K562 (cell line): ENCODE data around the gene VDAC2. TPM values are rescaled to one million over a fixed set of nuclear protein-coding genes. Genes with fewer than 3 reads are reported as not detected.

ENCODE experiments used
- ATAC-seq: fragments of 200-7000 bp; cut with Tn5 transposase; 3 replicates; pipeline ENCODE4 v1.9.1; 2020; ENCODE audit warnings: moderate library complexity
- BruUV-seq: library from RNA; stranded (reverse); fragments of 400-500 nt; replicated peaks from 2 replicates; lab custom pipeline; 2021; lab: Mats Ljungman, UMichigan
- CTCF ChIA-PET: fragments of 300-600 bp; formaldehyde crosslinking; extraction: SDS; loops from one replicate; lab custom pipeline; 2021; ENCODE audit warnings: low intra/inter-chr PET ratio; lab: Yijun Ruan, JAX
- POLR2A ChIA-PET: fragments of 300-600, 350-650 bp; sonication (Branson Sonifier 250); formaldehyde crosslinking; extraction: SDS; loops from one replicate; lab custom pipeline; 2021; ENCODE audit warnings: antibody characterized with exemption, inconsistent platforms; lab: Yijun Ruan, JAX
- DNase-seq, 4 experiments: peaks; one replicate each; pipeline versions ENCODE4 v3.0.0 to v3.0.0-alpha.2; 2011 to 2018; ENCODE audit warnings: low spot score in 3 of 4, mixed read lengths in 3 of 4; ENCODE audit errors: extremely low read depth in 1 of 4
- FAIRE-seq: peaks from 2 replicates; lab custom pipeline; 2011; peaks lifted over from hg19 to GRCh38; lab: Jason Lieb, UNC
- H2AFZ ChIP-seq: 2 replicates; pipeline ENCODE4 v1.6.0; 2011; ENCODE audit warnings: low read depth, low read length, control low read depth, inconsistent platforms
- H3K27ac ChIP-seq: fragments of 200-600 bp; 3 replicates; pipeline ENCODE4 v1.8.0; 2011; ENCODE audit warnings: low read depth, mild to moderate bottlenecking, control low read depth, inconsistent platforms, low read length, moderate library complexity, mixed read lengths; ENCODE audit errors: extremely low read depth
- H3K27me3 ChIP-seq, 2 experiments: fragments of 300-600 bp in 1 of 2; 2 replicates in 1 of 2; 3 replicates in 1 of 2; pipeline versions ENCODE4 v1.6.0 to v1.8.0; 2011; ENCODE audit warnings: inconsistent platforms in 2 of 2, low read length in 2 of 2, mild to moderate bottlenecking in 1 of 2, mixed read lengths in 1 of 2, moderate library complexity in 1 of 2; ENCODE audit not compliant: control insufficient read depth in 2 of 2, insufficient read depth in 2 of 2
- H3K36me3 ChIP-seq: fragments of 300-600 bp; 3 replicates; pipeline ENCODE4 v1.8.0; 2011; ENCODE audit warnings: mild to moderate bottlenecking, low read length, inconsistent platforms; ENCODE audit not compliant: control insufficient read depth, insufficient read depth
- H3K4me1 ChIP-seq, 2 experiments: fragments of 200-600 bp in 1 of 2; replicated peaks in 1 of 2; 2 replicates in 1 of 2; 3 replicates in 1 of 2; pipeline versions ENCODE4 v1.5.1 to v1.8.0; 2011; ENCODE audit warnings: inconsistent platforms in 2 of 2, low read length in 2 of 2, mild to moderate bottlenecking in 1 of 2, mixed read lengths in 1 of 2, moderate library complexity in 1 of 2; ENCODE audit not compliant: control insufficient read depth in 2 of 2, insufficient read depth in 2 of 2
- H3K4me2 ChIP-seq: 2 replicates; pipeline ENCODE4 v1.6.1; 2011; ENCODE audit warnings: low read length, control low read depth, inconsistent platforms, mixed read lengths; ENCODE audit not compliant: insufficient read depth
- H3K4me3 ChIP-seq: fragments of 200-600 bp; sonication (generic), shearing (Covaris generic); 2 replicates; pipeline ENCODE4 v1.5.1; 2016; ENCODE audit warnings: control low read depth, inconsistent platforms
- H3K79me2 ChIP-seq: fragments of 200-600 bp; 3 replicates; pipeline ENCODE4 v1.8.0; 2011; ENCODE audit warnings: low read length, inconsistent platforms; ENCODE audit not compliant: control insufficient read depth, insufficient read depth
- H3K9ac ChIP-seq, 2 experiments: 2 replicates each; pipeline versions ENCODE4 v1.6.0 to v1.6.1; 2011; ENCODE audit warnings: low read depth in 2 of 2, low read length in 2 of 2, control low read depth in 1 of 2, inconsistent platforms in 1 of 2, mild to moderate bottlenecking in 1 of 2, mixed read lengths in 1 of 2; ENCODE audit not compliant: insufficient read depth in 1 of 2
- H3K9me1 ChIP-seq: one replicate; pipeline ENCODE4 v1.6.0; 2011; ENCODE audit warnings: inconsistent platforms, mild to moderate bottlenecking, low read length, moderate library complexity; ENCODE audit not compliant: control insufficient read depth, insufficient read depth
- H3K9me3 ChIP-seq: replicated peaks from 2 replicates; pipeline ENCODE4 v1.5.1; 2011; ENCODE audit warnings: low read depth, low read length, inconsistent platforms; ENCODE audit not compliant: control insufficient read depth, insufficient read depth
- H4K20me1 ChIP-seq: replicated peaks from 2 replicates; pipeline ENCODE4 v1.6.1; 2011; ENCODE audit warnings: low read length, inconsistent platforms, mixed read lengths; ENCODE audit not compliant: control insufficient read depth, insufficient read depth
- CBFA2T2 ChIP-seq: fragments of 450-650 bp; conservative IDR thresholded peaks from 2 replicates; pipeline ENCODE4 v1.6.1; 2017; ENCODE audit warnings: mild to moderate bottlenecking
- CREB5 ChIP-seq: fragments of 250-450 bp; sonication (Bioruptor Pico); IDR thresholded peaks from 2 replicates; pipeline ENCODE4 v1.5.0; 2020; ENCODE audit warnings: mild to moderate bottlenecking
- GTF2F1 ChIP-seq: IDR thresholded peaks from 2 replicates; pipeline ENCODE4 v1.6.1; 2011; ENCODE audit warnings: low read depth, low read length, improper control_type of control experiment
- TCF7 ChIP-seq: sonication (generic); IDR thresholded peaks from 2 replicates; pipeline ENCODE4 v1.6.1; 2016; ENCODE audit warnings: antibody characterized with exemption, borderline replicate concordance
- ZNF75A ChIP-seq: fragments of 450-650 bp; formaldehyde crosslinking; IDR thresholded peaks from 2 replicates; pipeline ENCODE4 v1.4.0; 2020; ENCODE audit warnings: mild to moderate bottlenecking
- ZNF76 ChIP-seq: fragments of 250-450 bp; sonication (Bioruptor Pico); IDR thresholded peaks from 2 replicates; pipeline ENCODE4 v1.4.0; 2020; ENCODE audit warnings: mild to moderate bottlenecking, moderate library complexity, borderline replicate concordance
- WGBS: fragments of 100-300 bp; shearing (Covaris generic); methylation state at CpG from one replicate; pipeline ENCODE4 v1.1.6; 2016; ENCODE audit warnings: low coverage, mixed read lengths; ENCODE audit not compliant: insufficient coverage; ENCODE audit errors: missing lambda C conversion rate; 5-methylcytosine and 5-hydroxymethylcytosine counted together
- in situ Hi-C: fragments of 300-500 bp; cut with MboI; formaldehyde crosslinking; loops from 4 replicates; pipeline ENCODE4 v1.15.0; 2018; ENCODE audit warnings: inconsistent platforms, mixed read lengths
- intact Hi-C: fragments of 100-400 bp; cut with micrococcal nuclease; formaldehyde crosslinking; loops from 2 replicates; pipeline ENCODE4 v1.14.2; 2022
- polyA plus RNA-seq, 8 experiments: library from polyadenylated mRNA; depleted of rRNA in 4 of 8; stranded (reverse) in 5 of 8; unstranded in 3 of 8; fragments of >200 nt; fragmentation: Nextera tagmentation in 2 of 8; fragmentation: Illumina TruSeq in 1 of 8; extraction: Ambion mirVana in 2 of 8; extraction: Trizol in 1 of 8; gene quantifications; 2 replicates each; pipeline versions ENCODE4 v1.2.1 to v1.2.3, GENCODE V29; 2011 to 2014; ENCODE audit warnings: inconsistent platforms in 1 of 8, missing spikeins in 1 of 8
- total RNA-seq, 7 experiments: library from RNA; depleted of rRNA in 6 of 7; stranded (reverse); fragments of >200 nt in 6 of 7; fragmentation: Illumina TruSeq in 2 of 7; extraction: Trizol in 2 of 7; gene quantifications; 2 replicates each; pipeline versions ENCODE4 v1.2.1 to v1.2.3, GENCODE V29; 2011 to 2021; ENCODE audit warnings: low replicate concordance in 1 of 7

Gene VDAC2
- total and polyA plus RNA-seq, 9 of the 15 experiments (the other 6 are each of a cell fraction or from before 2014, with no cell fraction given): 139 to 450 (median 250) TPM

DNA sequence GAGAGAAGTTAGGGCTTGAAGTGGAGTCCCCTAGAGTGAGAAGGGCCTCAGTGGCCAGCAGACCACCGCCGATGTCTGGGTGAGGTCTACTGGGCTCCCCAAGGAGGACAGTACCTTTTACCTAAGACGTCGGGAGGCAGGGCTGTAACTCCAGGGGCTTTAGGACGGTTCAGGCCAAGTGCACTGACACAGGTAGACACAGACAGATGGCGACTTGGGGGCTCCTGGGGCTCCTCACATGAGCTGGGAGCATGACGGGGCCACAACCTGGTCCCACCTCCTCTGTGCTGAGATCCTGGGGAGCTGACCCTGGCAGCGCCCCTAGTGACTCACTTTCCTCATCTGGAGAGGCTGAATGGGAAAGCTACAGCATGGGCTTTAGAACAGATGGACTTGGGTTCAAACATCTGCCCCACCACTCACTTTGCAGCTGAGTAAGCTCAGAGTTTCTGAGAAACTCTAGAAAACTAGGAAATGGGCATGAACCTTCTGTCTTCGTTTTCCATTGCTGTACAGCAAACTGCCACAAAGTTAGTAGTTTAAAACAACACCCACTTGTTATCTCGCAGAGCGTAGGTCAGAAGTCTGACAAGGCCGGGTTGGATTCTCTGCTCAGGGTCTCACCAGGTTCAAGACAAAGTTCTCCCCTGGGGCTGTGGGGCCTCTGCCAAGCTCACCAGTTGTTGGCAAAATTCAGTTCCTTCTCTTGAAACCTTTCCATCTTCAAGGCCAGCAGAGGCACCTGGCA is 29.9 kb downstream of the VDAC2 start:
- no peaks in the 10 kb centered on the region for H3K27me3 ChIP-seq
- peak in 1 of 4 experiments; percentile 30 for DNase-seq
- H3K79me2 ChIP-seq: peaks cover under 1% of the 10 kb centered on the region; the same call in 2 of the 3 replicates
- BruUV-seq: no TSS peak
- peak overlapping the region in 1 of 2 experiments; percentile 29; a peak in 1 of 4 replicates for H3K9ac ChIP-seq
- peak overlapping the region; percentile 64 for H2AFZ ChIP-seq
- TF ChIP-seq CREB5 (CRISPR knock-in tag) (no peak), ZNF76 (CRISPR knock-in tag) (no peak), ZNF75A (no peak), GTF2F1 (no peak), CBFA2T2 (no peak), TCF7 (no peak)
- no peak overlapping the region for H3K4me2 ChIP-seq
- WGBS: 43% methylated on average over 12 of the region's 12 CpGs
- no peaks in the 10 kb centered on the region for H3K36me3 ChIP-seq
- in situ Hi-C loops: no loop called here
- no peak for ATAC-seq
- H3K9me3 ChIP-seq: no peaks in the 10 kb centered on the region
- peaks cover 15 to 36% of the 10 kb centered on the region in 2 experiments; a peak in 4 of 5 replicates for H3K4me1 ChIP-seq
- POLR2A ChIA-PET: interaction anchor here (0.6 to 1.2 kb wide), 4 partner anchors 10 to 996 kb away, joined by 3 to 4 read pairs (median 3); no protein-coding TSS in a partner anchor
- H4K20me1 ChIP-seq: no peaks in the 10 kb centered on the region
- H3K4me3 ChIP-seq: no peak overlapping the region
- CTCF ChIA-PET: no interaction called here
- H3K9me1 ChIP-seq: no peaks in the 10 kb centered on the region
- no peak overlapping the region for H3K27ac ChIP-seq
- intact Hi-C loops: no loop called here
- peak; percentile 52 for FAIRE-seq
